Effector memory CD8-positive, alpha-beta T cell (primary cell): ENCODE data around the gene FBLN1.
"Not testable (repeated sequence)": the region's sequence is repeated elsewhere in the genome, so short reads cannot be mapped to it uniquely, and the experiment has no call there.

Source experiments
- ATAC-seq: fragments of 150-1000 bp; cut with Tn5 transposase; replicated peaks from 2 replicates; pipeline ENCODE4 v1.10.0; 2021; ENCODE audit warnings: mild to moderate bottlenecking, moderate library complexity
- DNase-seq, 3 experiments: peaks; one replicate each; pipeline ENCODE4 v3.0.0; 2021
- H3K27ac Mint-ChIP-seq, 2 donors: one replicate each; pipeline ENCODE4 v1.8.0; 2022; ENCODE audit warnings: mild to moderate bottlenecking in 2 of 2, mixed read lengths in 2 of 2, moderate library complexity in 2 of 2
- H3K27me3 Mint-ChIP-seq, 2 donors: one replicate each; pipeline ENCODE4 v1.8.0; 2022; ENCODE audit warnings: mixed read lengths in 2 of 2
- H3K36me3 Mint-ChIP-seq: one replicate; pipeline ENCODE4 v1.8.0; 2022; ENCODE audit warnings: mild to moderate bottlenecking, moderate library complexity, mixed read lengths; ENCODE audit not compliant: insufficient read depth
- H3K4me1 Mint-ChIP-seq, 2 donors: one replicate each; pipeline ENCODE4 v1.8.0; 2022; ENCODE audit warnings: low read depth in 2 of 2, mixed read lengths in 2 of 2
- H3K4me3 Mint-ChIP-seq, 2 donors: one replicate each; pipeline ENCODE4 v1.8.0; 2022; ENCODE audit warnings: mild to moderate bottlenecking in 2 of 2, mixed read lengths in 2 of 2, moderate library complexity in 2 of 2
- H3K9me3 Mint-ChIP-seq, 2 donors: one replicate each; pipeline ENCODE4 v1.8.0; 2022; ENCODE audit warnings: mixed read lengths in 2 of 2

The FBLN1 gene

DNA sequence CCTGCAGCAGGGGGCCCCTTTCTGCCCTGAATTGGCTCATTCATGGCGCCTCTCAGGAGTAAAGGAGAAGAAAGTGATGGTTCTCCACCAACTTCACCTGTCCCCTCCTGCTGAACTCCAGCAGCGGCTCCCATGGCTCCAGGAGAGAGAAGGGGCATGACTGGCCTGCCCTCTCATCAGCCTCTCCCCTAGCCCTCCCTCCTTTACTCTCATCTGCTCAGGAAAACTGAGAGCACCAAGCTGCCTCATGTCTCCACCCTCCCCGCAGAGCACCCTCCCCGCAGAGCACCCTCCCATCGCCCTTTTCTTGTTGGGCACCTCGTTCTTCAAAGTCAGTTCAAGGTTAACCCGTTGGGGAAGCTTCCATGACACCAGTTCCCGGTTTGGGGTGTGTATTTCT, 86.9 kb downstream of the FBLN1 start:
- Mint-ChIP-seq H3K27ac (no peak overlapping the region), H3K9me3 (no peaks in the 10 kb centered on the region), H3K4me3 (no peak overlapping the region), H3K4me1 (peaks cover 0 to 5% of the 10 kb centered on the region in 2 donors), H3K27me3 (peaks cover 17 to 45% of the 10 kb centered on the region in 2 donors), H3K36me3 (peaks cover 7% of the 10 kb centered on the region)
- ATAC-seq (no peak), DNase-seq (no peak)

DNA sequence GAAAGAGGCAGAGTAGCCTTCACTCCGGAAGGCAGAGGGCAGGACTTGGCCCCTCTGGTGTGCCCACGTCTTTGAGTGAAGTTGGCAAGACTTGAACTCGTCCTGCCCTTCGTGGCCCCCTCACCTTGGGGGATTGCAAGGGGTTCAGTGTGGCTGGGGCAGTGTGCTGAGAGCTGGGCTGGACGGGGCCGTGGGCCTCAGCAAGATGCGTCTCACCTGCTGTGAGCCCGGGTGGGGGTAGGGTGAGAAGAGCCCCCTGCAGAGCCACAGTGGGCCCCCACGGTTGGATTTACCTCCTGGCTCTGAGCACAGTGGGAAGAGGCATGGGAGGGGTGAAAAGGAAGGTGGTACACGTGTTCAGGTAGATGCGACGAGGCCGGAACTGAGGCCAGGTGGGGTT, 87.6 kb downstream of the FBLN1 start:
- Mint-ChIP-seq H3K36me3 (peaks cover 3% of the 10 kb centered on the region), H3K4me1 (peaks cover 0 to 2% of the 10 kb centered on the region in 2 donors), H3K9me3 (no peaks in the 10 kb centered on the region), H3K27me3 (peaks cover 17 to 52% of the 10 kb centered on the region in 2 donors), H3K27ac (no peak overlapping the region), H3K4me3 (no peak overlapping the region)
- no peak for ATAC-seq
- DNase-seq, result no peak

GRCh38 chr22:45591633-45592213, 89.0 kb downstream of the FBLN1 start:
- not testable (repeated sequence) for DNase-seq, H3K36me3 Mint-ChIP-seq, H3K4me1 Mint-ChIP-seq, H3K9me3 Mint-ChIP-seq, H3K27ac Mint-ChIP-seq, H3K4me3 Mint-ChIP-seq, ATAC-seq
- peaks cover 17 to 45% of the 10 kb centered on the region in 2 donors for H3K27me3 Mint-ChIP-seq

DNA sequence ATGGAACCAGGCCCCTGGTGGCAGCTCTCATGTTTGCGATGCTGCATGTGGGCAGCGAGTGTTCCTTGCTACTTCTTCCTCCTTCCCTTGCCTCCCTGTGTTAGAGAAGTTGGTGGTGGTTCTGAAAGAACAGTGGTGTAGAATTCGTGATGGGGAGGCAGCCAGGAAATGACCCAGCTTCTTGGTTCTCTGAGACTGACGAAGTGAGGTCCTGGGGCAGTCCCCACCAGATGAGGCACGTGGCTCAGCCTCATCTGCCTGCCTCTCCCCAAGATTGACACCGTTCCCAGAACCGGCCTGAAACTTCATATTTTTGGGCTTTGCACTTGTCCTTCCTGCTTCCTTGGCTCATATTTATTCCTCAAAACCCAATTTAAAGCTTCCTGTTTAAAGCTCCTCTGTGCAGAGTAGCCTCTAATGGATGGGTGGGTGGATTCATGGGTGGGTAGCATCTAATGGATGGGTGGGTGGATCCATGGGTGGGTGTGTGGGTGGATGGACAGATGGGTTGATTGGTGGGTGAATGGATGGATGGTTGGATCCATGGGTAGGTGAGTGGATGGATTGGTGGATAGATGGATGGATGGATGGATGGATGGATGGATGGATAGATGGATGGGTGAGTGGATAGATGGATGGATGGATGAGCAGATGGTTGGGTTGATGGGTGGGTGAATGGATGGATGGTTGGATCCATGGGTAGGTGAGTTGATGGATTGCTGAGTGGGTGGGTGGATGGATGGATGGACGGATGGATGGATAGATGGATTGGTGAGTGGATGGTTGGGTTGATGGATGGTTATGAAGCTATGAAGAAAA, 91.6 kb downstream of the FBLN1 start:
- Mint-ChIP-seq H3K27me3 (peaks cover 12 to 44% of the 10 kb centered on the region in 2 donors), H3K27ac (no peak overlapping the region), H3K9me3 (peaks cover 0 to 2% of the 10 kb centered on the region in 2 donors), H3K36me3 (peaks cover 3% of the 10 kb centered on the region), H3K4me1 (peaks cover 0 to 2% of the 10 kb centered on the region in 2 donors), H3K4me3 (no peak overlapping the region)
- peak; percentile 29 for ATAC-seq
- DNase-seq, result no peak

- no peak overlapping the region for H3K27ac Mint-ChIP-seq
- no peak for DNase-seq
- ATAC-seq, result no peak
Measured at GRCh38 chr22:45597460-45598192, 94.9 kb downstream of the FBLN1 start.

GRCh38 chr22:45598596-45599217, 96.0 kb downstream of the FBLN1 start:
- no peak overlapping the region for H3K27ac Mint-ChIP-seq
- ATAC-seq (no peak), DNase-seq (no peak)
- H3K27me3 Mint-ChIP-seq, result peaks cover 24 to 42% of the 10 kb centered on the region in 2 donors
- H3K4me1 Mint-ChIP-seq, result peaks cover 5 to 8% of the 10 kb centered on the region in 2 donors
- H3K9me3 Mint-ChIP-seq, result peaks cover 0 to 2% of the 10 kb centered on the region in 2 donors
- no peak overlapping the region for H3K4me3 Mint-ChIP-seq
- H3K36me3 Mint-ChIP-seq, result peaks cover 2% of the 10 kb centered on the region

More at GRCh38 chr22:45597460-45598192, 94.9 kb downstream of the FBLN1 start:
- peaks cover 0 to 2% of the 10 kb centered on the region in 2 donors for H3K9me3 Mint-ChIP-seq
- H3K4me1 Mint-ChIP-seq, result peaks cover 5 to 8% of the 10 kb centered on the region in 2 donors
- H3K27me3 Mint-ChIP-seq, result peaks cover 24 to 49% of the 10 kb centered on the region in 2 donors
- H3K36me3 Mint-ChIP-seq, result no peaks in the 10 kb centered on the region
- H3K4me3 Mint-ChIP-seq, result no peak overlapping the region

- DNase-seq (no peak), ATAC-seq (no peak)
- H3K27me3 Mint-ChIP-seq, result peaks cover 28 to 29% of the 10 kb centered on the region in 2 donors
- peaks cover 0 to 2% of the 10 kb centered on the region in 2 donors for H3K9me3 Mint-ChIP-seq
- H3K27ac Mint-ChIP-seq, result no peak overlapping the region
- no peak overlapping the region for H3K4me3 Mint-ChIP-seq
- peaks cover 2% of the 10 kb centered on the region for H3K36me3 Mint-ChIP-seq
- H3K4me1 Mint-ChIP-seq, result peaks cover 5 to 6% of the 10 kb centered on the region in 2 donors
Measured at GRCh38 chr22:45599836-45600577, 97.3 kb downstream of the FBLN1 start.

GRCh38 chr22:45600790-45601730, 98.4 kb downstream of the FBLN1 start:
- Mint-ChIP-seq H3K27me3 (peaks cover 27 to 29% of the 10 kb centered on the region in 2 donors), H3K4me1 (peaks cover 5 to 6% of the 10 kb centered on the region in 2 donors), H3K27ac (peak overlapping the region in 1 of 2 donors; percentile 2), H3K9me3 (no peaks in the 10 kb centered on the region), H3K4me3 (no peak overlapping the region), H3K36me3 (peaks cover 2% of the 10 kb centered on the region)
- no peak for ATAC-seq
- no peak for DNase-seq

DNA sequence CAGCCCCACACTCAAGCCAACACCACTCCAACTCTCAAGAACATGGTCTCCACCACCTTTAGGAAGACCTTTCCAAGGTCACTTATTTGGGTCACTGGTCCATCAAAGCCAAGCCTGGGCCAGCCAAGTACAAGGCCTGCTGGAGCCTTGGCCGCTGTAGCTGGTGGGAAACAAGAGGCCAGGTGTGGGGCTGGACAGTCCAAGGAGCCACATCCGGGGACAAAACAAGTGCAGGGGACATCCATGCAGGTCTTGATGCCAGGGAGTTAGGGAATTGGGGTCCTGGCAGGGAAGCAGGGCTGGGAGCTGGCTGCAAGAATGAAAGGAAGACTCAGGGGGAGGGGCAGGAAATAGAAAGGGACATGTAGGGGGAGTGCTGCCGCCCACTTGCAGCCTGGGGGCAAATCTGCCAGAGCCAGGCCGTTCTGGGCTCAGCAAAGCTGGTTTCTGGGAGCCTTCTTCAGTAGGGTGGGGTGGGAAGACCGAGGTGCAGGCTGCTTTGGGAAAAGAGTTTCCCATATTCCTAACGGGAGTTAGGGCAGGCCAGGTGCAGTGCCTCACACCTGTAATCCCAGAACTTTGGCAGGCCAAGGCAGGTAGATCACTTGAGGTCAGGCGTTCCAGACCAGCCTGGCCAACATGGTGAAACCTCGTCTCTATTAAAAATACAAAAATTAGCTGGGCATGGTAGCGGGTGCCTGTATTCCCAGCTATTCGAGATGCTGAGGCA, 99.5 kb downstream of the FBLN1 start:
- H3K27me3 Mint-ChIP-seq, result peaks cover 27 to 35% of the 10 kb centered on the region in 2 donors
- no peak overlapping the region for H3K4me3 Mint-ChIP-seq
- peaks cover 5 to 10% of the 10 kb centered on the region in 2 donors for H3K4me1 Mint-ChIP-seq
- no peaks in the 10 kb centered on the region for H3K9me3 Mint-ChIP-seq
- H3K36me3 Mint-ChIP-seq, result peaks cover 2% of the 10 kb centered on the region
- DNase-seq (no peak), ATAC-seq (no peak)
- H3K27ac Mint-ChIP-seq, result peak overlapping the region in 1 of 2 donors; percentile 2

- Mint-ChIP-seq H3K27ac (no peak overlapping the region), H3K27me3 (peaks cover 27 to 35% of the 10 kb centered on the region in 2 donors), H3K4me3 (no peak overlapping the region), H3K9me3 (no peaks in the 10 kb centered on the region), H3K4me1 (peaks cover 5 to 10% of the 10 kb centered on the region in 2 donors), H3K36me3 (peaks cover 7% of the 10 kb centered on the region)
- ATAC-seq (no peak), DNase-seq (no peak)
Measured at GRCh38 chr22:45602824-45603595, 100.3 kb downstream of the FBLN1 start.

DNA sequence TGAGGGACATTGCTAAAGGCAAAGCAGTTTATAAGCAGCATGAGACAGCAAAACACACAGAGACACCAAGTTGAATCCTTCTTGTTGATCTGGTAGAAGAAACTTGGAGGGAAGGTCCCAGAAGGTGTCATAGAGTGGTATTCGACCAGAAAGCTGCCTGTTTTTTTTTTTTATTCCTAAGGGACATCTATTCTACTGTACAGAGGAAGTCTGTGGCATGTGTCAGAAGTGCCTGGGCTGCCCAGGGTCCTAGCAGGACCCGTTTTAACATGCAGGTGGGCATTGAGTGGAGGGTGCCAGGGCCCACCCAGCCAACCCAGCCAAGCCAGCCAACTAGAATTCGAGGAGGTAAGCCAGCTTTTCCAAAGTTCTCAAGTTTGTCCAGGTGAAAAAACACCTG, 100.9 kb downstream of the FBLN1 start:
- no peak overlapping the region for H3K4me3 Mint-ChIP-seq
- no peaks in the 10 kb centered on the region for H3K9me3 Mint-ChIP-seq
- peaks cover 7 to 12% of the 10 kb centered on the region in 2 donors for H3K4me1 Mint-ChIP-seq
- peaks cover 25 to 35% of the 10 kb centered on the region in 2 donors for H3K27me3 Mint-ChIP-seq
- peaks cover 7% of the 10 kb centered on the region for H3K36me3 Mint-ChIP-seq
- DNase-seq (no peak), ATAC-seq (no peak)
- H3K27ac Mint-ChIP-seq, result no peak overlapping the region
